ENCODE data around the gene ERG28. TPM values are rescaled to one million over a fixed set of nuclear protein-coding genes. Genes with fewer than 3 reads are reported as not detected.

ERG28 gene
- total and polyA plus RNA-seq, 2 of the 13 experiments (the other 11 are each of a cell fraction or from before 2014, with no cell fraction given): 27.3 to 32.3 TPM

DNA sequence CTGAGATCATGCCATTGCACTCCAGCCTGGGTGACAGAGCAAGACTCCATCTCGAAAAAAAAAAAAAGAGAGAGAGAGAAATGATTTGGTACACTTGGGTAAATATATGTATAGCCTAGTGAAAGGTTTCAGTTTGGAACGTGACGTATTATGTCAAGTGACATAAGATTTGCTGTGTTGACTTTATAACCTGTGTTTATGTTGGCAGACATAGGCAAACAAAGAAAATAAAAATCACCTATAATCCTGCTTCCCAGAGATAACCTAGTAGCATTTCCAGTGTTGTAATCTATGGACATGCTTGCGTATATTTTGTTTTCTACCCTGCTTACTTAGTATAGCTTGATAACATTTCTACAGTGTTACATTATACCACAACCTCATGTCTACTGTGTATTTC lies 16.7 kb downstream of the ERG28 start (continued):
- TF ChIP-seq, protein P1, sequence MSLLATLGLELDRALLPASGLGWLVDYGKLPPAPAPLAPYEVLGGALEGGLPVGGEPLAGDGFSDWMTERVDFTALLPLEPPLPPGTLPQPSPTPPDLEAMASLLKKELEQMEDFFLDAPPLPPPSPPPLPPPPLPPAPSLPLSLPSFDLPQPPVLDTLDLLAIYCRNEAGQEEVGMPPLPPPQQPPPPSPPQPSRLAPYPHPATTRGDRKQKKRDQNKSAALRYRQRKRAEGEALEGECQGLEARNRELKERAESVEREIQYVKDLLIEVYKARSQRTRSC (CRISPR knock-in tag; IDR thresholded peaks at IDR 0.05; ENCODE audit: low read depth): no peak
- TF ChIP-seq MAFK (conservative IDR thresholded peaks at IDR 0.05 in 1 of 2, IDR thresholded peaks at IDR 0.05 in 1 of 2; ENCODE audit: low read length in 2 of 2) (no peak), THAP11 (CRISPR knock-in tag; IDR thresholded peaks at IDR 0.05) (peak; percentile 44; the same call in 1 of the 2 replicates), FOSL2 (CRISPR knock-in tag; IDR thresholded peaks at IDR 0.05) (no peak), NR2C2 (CRISPR knock-in tag; IDR thresholded peaks at IDR 0.05; ENCODE audit: borderline replicate concordance) (0 out of 2 replicates have a peak, but pooled peaks have one; percentile 19), ZSCAN9 (CRISPR knock-in tag; IDR thresholded peaks at IDR 0.05; ENCODE audit: borderline replicate concordance) (peak; percentile 48; the same call in 1 of the 2 replicates), CCAR2 (optimal IDR thresholded peaks at IDR 0.05; ENCODE audit: low read depth, low read length) (no peak), FOXA1 (IDR thresholded peaks at IDR 0.05) (peak; percentile 73), FOXA1 (CRISPR knock-in tag; IDR thresholded peaks at IDR 0.05) (peak; percentile 65), ZNF709 (CRISPR knock-in tag; IDR thresholded peaks at IDR 0.05) (no peak), NCOA1 (CRISPR knock-in tag; IDR thresholded peaks at IDR 0.05) (no peak), ZBTB38 (CRISPR knock-in tag; IDR thresholded peaks at IDR 0.05) (no peak), HINFP (CRISPR knock-in tag; IDR thresholded peaks at IDR 0.05; ENCODE audit: low read depth) (no peak), MEIS2 (CRISPR knock-in tag; IDR thresholded peaks at IDR 0.05) (no peak), ZNF674 (CRISPR knock-in tag; IDR thresholded peaks at IDR 0.05; ENCODE audit: low read depth) (no peak)
- TF ChIP-seq, protein P2, sequence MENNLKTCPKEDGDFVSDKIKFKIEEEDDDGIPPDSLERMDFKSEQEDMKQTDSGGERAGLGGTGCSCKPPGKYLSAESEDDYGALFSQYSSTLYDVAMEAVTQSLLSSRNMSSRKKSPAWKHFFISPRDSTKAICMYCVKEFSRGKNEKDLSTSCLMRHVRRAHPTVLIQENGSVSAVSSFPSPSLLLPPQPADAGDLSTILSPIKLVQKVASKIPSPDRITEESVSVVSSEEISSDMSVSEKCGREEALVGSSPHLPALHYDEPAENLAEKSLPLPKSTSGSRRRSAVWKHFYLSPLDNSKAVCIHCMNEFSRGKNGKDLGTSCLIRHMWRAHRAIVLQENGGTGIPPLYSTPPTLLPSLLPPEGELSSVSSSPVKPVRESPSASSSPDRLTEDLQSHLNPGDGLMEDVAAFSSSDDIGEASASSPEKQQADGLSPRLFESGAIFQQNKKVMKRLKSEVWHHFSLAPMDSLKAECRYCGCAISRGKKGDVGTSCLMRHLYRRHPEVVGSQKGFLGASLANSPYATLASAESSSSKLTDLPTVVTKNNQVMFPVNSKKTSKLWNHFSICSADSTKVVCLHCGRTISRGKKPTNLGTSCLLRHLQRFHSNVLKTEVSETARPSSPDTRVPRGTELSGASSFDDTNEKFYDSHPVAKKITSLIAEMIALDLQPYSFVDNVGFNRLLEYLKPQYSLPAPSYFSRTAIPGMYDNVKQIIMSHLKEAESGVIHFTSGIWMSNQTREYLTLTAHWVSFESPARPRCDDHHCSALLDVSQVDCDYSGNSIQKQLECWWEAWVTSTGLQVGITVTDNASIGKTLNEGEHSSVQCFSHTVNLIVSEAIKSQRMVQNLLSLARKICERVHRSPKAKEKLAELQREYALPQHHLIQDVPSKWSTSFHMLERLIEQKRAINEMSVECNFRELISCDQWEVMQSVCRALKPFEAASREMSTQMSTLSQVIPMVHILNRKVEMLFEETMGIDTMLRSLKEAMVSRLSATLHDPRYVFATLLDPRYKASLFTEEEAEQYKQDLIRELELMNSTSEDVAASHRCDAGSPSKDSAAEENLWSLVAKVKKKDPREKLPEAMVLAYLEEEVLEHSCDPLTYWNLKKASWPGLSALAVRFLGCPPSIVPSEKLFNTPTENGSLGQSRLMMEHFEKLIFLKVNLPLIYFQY (CRISPR knock-in tag; IDR thresholded peaks at IDR 0.05; ENCODE audit: borderline replicate concordance): no peak
- TF ChIP-seq, protein P3, sequence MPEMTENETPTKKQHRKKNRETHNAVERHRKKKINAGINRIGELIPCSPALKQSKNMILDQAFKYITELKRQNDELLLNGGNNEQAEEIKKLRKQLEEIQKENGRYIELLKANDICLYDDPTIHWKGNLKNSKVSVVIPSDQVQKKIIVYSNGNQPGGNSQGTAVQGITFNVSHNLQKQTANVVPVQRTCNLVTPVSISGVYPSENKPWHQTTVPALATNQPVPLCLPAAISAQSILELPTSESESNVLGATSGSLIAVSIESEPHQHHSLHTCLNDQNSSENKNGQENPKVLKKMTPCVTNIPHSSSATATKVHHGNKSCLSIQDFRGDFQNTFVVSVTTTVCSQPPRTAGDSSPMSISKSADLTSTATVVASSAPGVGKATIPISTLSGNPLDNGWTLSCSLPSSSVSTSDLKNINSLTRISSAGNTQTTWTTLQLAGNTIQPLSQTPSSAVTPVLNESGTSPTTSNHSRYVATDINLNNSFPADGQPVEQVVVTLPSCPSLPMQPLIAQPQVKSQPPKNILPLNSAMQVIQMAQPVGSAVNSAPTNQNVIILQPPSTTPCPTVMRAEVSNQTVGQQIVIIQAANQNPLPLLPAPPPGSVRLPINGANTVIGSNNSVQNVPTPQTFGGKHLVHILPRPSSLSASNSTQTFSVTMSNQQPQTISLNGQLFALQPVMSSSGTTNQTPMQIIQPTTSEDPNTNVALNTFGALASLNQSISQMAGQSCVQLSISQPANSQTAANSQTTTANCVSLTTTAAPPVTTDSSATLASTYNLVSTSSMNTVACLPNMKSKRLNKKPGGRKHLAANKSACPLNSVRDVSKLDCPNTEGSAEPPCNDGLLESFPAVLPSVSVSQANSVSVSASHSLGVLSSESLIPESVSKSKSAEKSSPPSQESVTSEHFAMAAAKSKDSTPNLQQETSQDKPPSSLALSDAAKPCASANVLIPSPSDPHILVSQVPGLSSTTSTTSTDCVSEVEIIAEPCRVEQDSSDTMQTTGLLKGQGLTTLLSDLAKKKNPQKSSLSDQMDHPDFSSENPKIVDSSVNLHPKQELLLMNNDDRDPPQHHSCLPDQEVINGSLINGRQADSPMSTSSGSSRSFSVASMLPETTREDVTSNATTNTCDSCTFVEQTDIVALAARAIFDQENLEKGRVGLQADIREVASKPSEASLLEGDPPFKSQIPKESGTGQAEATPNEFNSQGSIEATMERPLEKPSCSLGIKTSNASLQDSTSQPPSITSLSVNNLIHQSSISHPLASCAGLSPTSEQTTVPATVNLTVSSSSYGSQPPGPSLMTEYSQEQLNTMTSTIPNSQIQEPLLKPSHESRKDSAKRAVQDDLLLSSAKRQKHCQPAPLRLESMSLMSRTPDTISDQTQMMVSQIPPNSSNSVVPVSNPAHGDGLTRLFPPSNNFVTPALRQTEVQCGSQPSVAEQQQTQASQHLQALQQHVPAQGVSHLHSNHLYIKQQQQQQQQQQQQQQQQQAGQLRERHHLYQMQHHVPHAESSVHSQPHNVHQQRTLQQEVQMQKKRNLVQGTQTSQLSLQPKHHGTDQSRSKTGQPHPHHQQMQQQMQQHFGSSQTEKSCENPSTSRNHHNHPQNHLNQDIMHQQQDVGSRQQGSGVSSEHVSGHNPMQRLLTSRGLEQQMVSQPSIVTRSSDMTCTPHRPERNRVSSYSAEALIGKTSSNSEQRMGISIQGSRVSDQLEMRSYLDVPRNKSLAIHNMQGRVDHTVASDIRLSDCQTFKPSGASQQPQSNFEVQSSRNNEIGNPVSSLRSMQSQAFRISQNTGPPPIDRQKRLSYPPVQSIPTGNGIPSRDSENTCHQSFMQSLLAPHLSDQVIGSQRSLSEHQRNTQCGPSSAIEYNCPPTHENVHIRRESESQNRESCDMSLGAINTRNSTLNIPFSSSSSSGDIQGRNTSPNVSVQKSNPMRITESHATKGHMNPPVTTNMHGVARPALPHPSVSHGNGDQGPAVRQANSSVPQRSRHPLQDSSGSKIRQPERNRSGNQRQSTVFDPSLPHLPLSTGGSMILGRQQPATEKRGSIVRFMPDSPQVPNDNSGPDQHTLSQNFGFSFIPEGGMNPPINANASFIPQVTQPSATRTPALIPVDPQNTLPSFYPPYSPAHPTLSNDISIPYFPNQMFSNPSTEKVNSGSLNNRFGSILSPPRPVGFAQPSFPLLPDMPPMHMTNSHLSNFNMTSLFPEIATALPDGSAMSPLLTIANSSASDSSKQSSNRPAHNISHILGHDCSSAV (CRISPR knock-in tag; IDR thresholded peaks at IDR 0.05; ENCODE audit: borderline replicate concordance): no peak

Data from HepG2 (cell line).